Activated naive CD8-positive, alpha-beta T cell treated with anti-CD3 and anti-CD28 coated beads, Interleukin-2, amount 10 ng/mL, durations not matched to agents 7 days and 5 days (primary cell): ENCODE results near the gene HOXD12. TPM values are rescaled to one million over a fixed set of nuclear protein-coding genes. Genes with fewer than 3 reads are reported as not detected.

Experiments
- ATAC-seq: fragments of 150-1000 bp; cut with Tn5 transposase; one replicate; pipeline ENCODE4 v1.10.0; 2021; ENCODE audit warnings: low read depth, moderate library complexity
- POLR2A ChIA-PET: fragments of 350-600 bp; sonication (Branson Sonifier 250); formaldehyde crosslinking; loops from one replicate; lab custom pipeline; 2021; ENCODE audit warnings: antibody characterized with exemption; lab: Charles Lee
- DNase-seq: peaks from one replicate; pipeline ENCODE4 v3.0.0; 2021
- H3K27ac Mint-ChIP-seq: one replicate; pipeline ENCODE4 v1.8.0; 2022; ENCODE audit warnings: mild to moderate bottlenecking, mixed read lengths
- H3K27me3 Mint-ChIP-seq: one replicate; pipeline ENCODE4 v1.8.0; 2022; ENCODE audit warnings: mild to moderate bottlenecking, moderate library complexity, mixed read lengths
- H3K36me3 Mint-ChIP-seq: one replicate; pipeline ENCODE4 v1.8.0; 2021; ENCODE audit warnings: mild to moderate bottlenecking, mixed read lengths
- H3K4me1 Mint-ChIP-seq: one replicate; pipeline ENCODE4 v1.8.0; 2021; ENCODE audit warnings: mixed read lengths
- H3K4me3 Mint-ChIP-seq: one replicate; pipeline ENCODE4 v1.8.0; 2022; ENCODE audit warnings: mild to moderate bottlenecking, moderate library complexity, mixed read lengths
- H3K9me3 Mint-ChIP-seq: one replicate; pipeline ENCODE4 v1.8.0; 2021; ENCODE audit warnings: mixed read lengths
- total RNA-seq, 2 experiments: library from RNA; stranded (reverse); gene quantifications; one replicate each; pipeline ENCODE4 v1.2.3, GENCODE V29; 2021

HOXD12 gene
- total RNA-seq, 2 experiments from 2014 or later: not detected

GRCh38 chr2:176101842-176102241 lies 2.2 kb downstream of the HOXD12 start:
- Mint-ChIP-seq H3K9me3 (no peaks in the 10 kb centered on the region), H3K4me1 (peaks cover 16% of the 10 kb centered on the region), H3K27me3 (peaks cover 94% of the 10 kb centered on the region), H3K4me3 (no peak overlapping the region), H3K27ac (no peak overlapping the region), H3K36me3 (no peaks in the 10 kb centered on the region)
- DNase-seq (no peak), ATAC-seq (no peak)
- POLR2A ChIA-PET: no interaction called here

DNA sequence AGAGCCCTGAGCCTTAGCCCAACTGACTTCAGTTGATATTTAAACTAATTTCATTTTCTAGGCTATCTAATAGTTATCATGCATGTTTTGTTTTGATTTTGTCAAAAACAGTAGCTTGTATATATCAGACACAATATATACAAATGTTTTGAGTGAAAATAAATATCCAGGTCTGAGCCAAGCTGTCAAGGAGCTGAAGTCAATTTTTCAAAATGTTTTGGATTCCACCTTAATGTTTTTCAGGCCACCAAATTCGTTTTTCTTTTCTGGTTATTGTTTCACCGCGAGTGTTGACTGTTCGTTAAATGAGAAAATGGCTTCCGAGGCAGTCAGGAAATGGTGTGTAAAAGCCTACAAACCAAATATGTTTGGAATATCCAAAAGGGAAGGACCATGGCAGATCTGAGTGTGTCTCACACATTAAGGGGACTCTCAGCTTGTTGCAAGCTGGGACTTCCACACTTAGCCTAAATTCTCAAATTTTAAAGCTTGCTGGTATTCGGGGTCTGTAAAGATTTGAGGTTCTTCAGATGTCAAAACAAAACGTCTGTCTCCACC lies 2.8 kb downstream of the HOXD12 start:
- POLR2A ChIA-PET: no interaction called here
- no peaks in the 10 kb centered on the region for H3K36me3 Mint-ChIP-seq
- H3K4me1 Mint-ChIP-seq: peaks cover 13% of the 10 kb centered on the region
- H3K27ac Mint-ChIP-seq: no peak overlapping the region
- H3K9me3 Mint-ChIP-seq: no peaks in the 10 kb centered on the region
- H3K27me3 Mint-ChIP-seq: peaks cover 92% of the 10 kb centered on the region
- H3K4me3 Mint-ChIP-seq: no peak overlapping the region
- ATAC-seq (no peak), DNase-seq (no peak)

- H3K4me3 Mint-ChIP-seq: no peak overlapping the region
- no peak overlapping the region for H3K27ac Mint-ChIP-seq
- DNase-seq (no peak), ATAC-seq (no peak)
- H3K27me3 Mint-ChIP-seq: peaks cover 84% of the 10 kb centered on the region
- H3K4me1 Mint-ChIP-seq: peaks cover 7% of the 10 kb centered on the region
- no peaks in the 10 kb centered on the region for H3K36me3 Mint-ChIP-seq
- no peaks in the 10 kb centered on the region for H3K9me3 Mint-ChIP-seq
- POLR2A ChIA-PET: no interaction called here
These were observed 3.6 kb downstream of the HOXD12 start for GRCh38 chr2:176103194-176103593.

DNA sequence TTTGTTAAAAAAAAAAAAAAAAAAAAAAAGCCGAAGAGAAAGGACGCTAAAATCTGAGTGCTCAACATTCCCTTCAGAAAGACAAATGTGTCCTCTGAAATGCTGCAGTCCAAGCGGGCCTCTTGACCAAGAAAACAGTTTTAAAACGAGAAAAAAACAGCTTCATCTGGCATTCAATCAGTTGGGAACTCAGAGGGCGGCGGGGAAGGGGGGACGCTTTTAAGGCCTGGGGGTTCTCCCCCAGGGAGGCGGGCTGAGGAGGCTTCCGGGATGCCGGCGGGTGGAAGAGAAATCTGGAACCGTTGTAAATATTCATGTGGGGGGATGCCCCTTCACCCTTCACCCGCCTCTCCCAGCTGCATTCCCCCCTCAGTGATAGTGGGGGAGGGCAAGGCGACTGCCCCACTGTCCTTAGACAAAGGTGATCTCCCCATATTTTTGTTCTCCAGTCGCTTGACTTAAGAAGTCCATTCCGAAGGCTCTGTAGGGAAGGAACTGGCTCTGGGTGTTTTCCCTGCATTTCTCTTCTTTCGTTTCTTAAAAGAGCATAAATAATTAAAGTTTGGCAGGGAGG lies 4.2 kb downstream of the HOXD12 start:
- POLR2A ChIA-PET: no interaction called here
- H3K4me3 Mint-ChIP-seq: peak overlapping the region; percentile 25
- no peaks in the 10 kb centered on the region for H3K36me3 Mint-ChIP-seq
- no peaks in the 10 kb centered on the region for H3K9me3 Mint-ChIP-seq
- DNase-seq (no peak), ATAC-seq (no peak)
- H3K4me1 Mint-ChIP-seq: peaks cover 8% of the 10 kb centered on the region
- H3K27me3 Mint-ChIP-seq: peaks cover 79% of the 10 kb centered on the region
- H3K27ac Mint-ChIP-seq: no peak overlapping the region

GRCh38 chr2:176104316-176105077 lies 4.9 kb downstream of the HOXD12 start:
- peak overlapping the region; percentile 75 for H3K27ac Mint-ChIP-seq
- ATAC-seq (no peak), DNase-seq (no peak)
- peaks cover 2% of the 10 kb centered on the region for H3K36me3 Mint-ChIP-seq
- POLR2A ChIA-PET: no interaction called here
- H3K4me1 Mint-ChIP-seq: peaks cover 9% of the 10 kb centered on the region
- peaks cover 2% of the 10 kb centered on the region for H3K9me3 Mint-ChIP-seq
- peaks cover 79% of the 10 kb centered on the region for H3K27me3 Mint-ChIP-seq
- peak overlapping the region; percentile 25 for H3K4me3 Mint-ChIP-seq

GRCh38 chr2:176105078-176105729 lies 5.6 kb downstream of the HOXD12 start:
- H3K27ac Mint-ChIP-seq: peak overlapping the region; percentile 75
- H3K4me1 Mint-ChIP-seq: peaks cover 9% of the 10 kb centered on the region
- POLR2A ChIA-PET: interaction anchor here (0.6 kb wide), 1 partner anchor 26 kb away, joined by 4 read pairs; no protein-coding TSS in a partner anchor
- DNase-seq (no peak), ATAC-seq (no peak)
- no peak overlapping the region for H3K4me3 Mint-ChIP-seq
- H3K9me3 Mint-ChIP-seq: peaks cover 2% of the 10 kb centered on the region
- H3K36me3 Mint-ChIP-seq: peaks cover 2% of the 10 kb centered on the region
- H3K27me3 Mint-ChIP-seq: peaks cover 82% of the 10 kb centered on the region

DNA sequence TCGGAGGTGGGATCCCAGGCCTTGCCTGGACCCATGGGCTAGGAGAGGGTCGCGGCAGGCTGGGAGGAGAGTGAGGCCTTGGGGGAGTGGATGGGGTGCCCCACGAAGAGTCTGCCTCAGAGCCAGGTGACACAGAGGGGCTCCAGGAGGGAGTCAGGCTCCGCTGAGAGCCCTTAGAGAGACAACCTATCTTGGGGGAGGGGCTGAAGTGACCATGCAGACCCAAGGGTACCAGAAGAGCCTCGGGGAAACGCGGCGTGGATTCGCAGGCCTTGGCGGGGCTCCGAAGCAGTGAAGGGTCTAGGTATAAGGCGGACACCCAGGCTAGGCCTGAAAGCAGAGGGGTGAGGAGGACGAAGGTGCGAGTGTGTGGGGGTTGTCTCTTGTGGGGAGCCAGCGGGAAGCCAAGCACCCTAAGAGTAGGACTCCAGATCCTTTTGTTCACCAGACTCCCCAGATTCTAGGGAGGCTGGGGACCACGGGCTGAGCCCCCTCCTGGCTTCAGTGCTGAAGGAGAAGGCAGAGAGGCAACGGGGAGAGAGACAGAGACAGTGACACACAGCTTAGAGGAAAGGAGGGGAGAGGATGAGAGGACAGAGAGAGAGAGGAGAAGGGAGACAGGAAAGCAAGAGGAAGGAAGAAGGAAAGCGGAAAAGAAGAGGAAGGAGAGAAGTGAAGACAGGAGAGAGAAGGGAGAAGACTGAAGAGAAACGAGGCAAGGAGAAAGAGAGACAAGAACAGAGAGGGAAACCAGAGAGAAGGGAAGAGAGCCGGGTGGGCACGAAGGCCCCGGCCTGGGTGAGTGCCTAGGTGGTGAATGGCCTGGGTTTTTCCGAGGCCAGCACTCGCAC lies 6.4 kb downstream of the HOXD12 start:
- ATAC-seq (no peak), DNase-seq (no peak)
- H3K4me1 Mint-ChIP-seq: peaks cover 9% of the 10 kb centered on the region
- H3K4me3 Mint-ChIP-seq: peak overlapping the region; percentile 3
- peaks cover 2% of the 10 kb centered on the region for H3K9me3 Mint-ChIP-seq
- H3K27me3 Mint-ChIP-seq: peaks cover 82% of the 10 kb centered on the region
- H3K36me3 Mint-ChIP-seq: peaks cover 2% of the 10 kb centered on the region
- peak overlapping the region; percentile 77 for H3K27ac Mint-ChIP-seq
- POLR2A ChIA-PET: interaction anchor here (0.6 kb wide), 1 partner anchor 25 kb away, joined by 4 read pairs; no protein-coding TSS in a partner anchor

DNA sequence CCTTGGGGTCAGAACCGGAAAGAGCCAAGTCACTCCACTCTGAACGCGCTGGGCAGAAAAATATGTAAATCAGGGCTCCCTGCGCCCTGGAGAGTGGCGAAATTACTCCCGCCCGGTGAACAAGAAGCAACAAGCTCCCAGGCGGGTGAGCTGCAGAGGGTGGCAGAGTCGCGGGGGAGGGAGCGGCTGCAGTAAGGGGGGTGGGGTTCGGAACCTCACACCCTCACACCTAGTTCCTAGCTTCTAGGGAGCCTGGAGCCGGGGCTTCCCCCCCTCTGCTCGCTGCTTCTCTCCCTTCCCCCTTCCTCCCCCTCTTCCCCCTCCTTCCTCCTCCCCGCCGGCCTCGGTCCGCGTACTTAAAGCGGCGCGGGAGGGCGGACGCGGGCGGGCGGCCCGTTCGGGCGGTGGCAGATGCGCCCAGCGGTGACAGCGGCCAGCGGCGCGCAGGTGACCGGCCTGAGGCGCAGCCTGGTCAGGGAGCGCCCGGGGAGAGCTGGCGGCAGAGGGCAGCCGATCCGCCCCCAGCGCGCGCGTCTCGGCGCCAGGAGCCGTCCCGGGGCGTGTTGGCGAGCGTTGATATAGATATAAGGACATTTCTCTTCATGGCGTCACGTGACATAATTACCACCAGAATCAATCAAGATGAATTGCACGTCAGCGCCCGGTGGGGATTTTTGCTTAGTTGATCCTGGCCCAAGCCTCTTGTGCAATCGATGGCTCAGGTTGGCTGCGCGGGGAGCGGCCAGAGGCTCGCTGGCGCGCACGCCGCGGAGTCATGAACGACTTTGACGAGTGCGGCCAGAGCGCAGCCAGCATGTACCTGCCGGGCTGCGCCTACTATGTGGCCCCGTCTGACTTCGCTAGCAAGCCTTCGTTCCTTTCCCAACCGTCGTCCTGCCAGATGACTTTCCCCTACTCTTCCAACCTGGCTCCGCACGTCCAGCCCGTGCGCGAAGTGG lies 7.3 kb downstream of the HOXD12 start, which contains the start of gene HOXD11:
Gene HOXD11 (plus strand): TSS at position 700 of the 959 bp plus-strand sequence. CDS start 76 bp downstream, at position 776.
- peaks cover 2% of the 10 kb centered on the region for H3K36me3 Mint-ChIP-seq
- peak within 1 kb of the TSS; percentile 77 for H3K27ac Mint-ChIP-seq

DNA sequence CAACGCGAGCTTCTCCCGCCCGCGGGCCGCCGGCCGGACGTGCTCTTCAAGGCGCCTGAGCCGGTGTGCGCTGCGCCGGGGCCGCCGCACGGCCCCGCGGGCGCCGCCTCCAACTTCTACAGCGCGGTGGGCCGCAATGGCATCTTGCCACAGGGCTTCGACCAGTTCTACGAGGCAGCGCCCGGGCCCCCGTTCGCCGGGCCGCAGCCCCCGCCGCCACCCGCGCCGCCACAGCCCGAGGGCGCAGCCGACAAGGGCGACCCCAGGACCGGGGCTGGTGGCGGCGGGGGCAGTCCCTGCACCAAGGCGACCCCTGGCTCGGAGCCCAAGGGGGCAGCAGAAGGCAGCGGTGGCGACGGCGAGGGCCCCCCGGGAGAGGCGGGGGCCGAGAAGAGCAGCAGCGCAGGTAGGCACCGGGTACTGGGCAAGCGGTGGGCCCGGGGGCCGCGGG lies 8.2 kb downstream of the HOXD12 start:
- H3K4me1 Mint-ChIP-seq: peaks cover 9% of the 10 kb centered on the region
- ATAC-seq (no peak), DNase-seq (no peak)
- POLR2A ChIA-PET: no interaction called here
- peaks cover 2% of the 10 kb centered on the region for H3K9me3 Mint-ChIP-seq
- no peak overlapping the region for H3K4me3 Mint-ChIP-seq
- H3K27ac Mint-ChIP-seq: no peak overlapping the region
- peaks cover 2% of the 10 kb centered on the region for H3K36me3 Mint-ChIP-seq
- peaks cover 81% of the 10 kb centered on the region for H3K27me3 Mint-ChIP-seq

More for the DNA sequence above, 7.3 kb downstream of the HOXD12 start, which contains the start of gene HOXD11:
- POLR2A ChIA-PET: no interaction called here
- no peak for ATAC-seq
- Mint-ChIP-seq H3K4me1 (peaks cover 9% of the 10 kb centered on the region), H3K9me3 (peaks cover 2% of the 10 kb centered on the region), H3K27me3 (peaks cover 82% of the 10 kb centered on the region), H3K4me3 (peak within 1 kb of the TSS; percentile 3)
- no peak for DNase-seq

- Mint-ChIP-seq H3K9me3 (peaks cover 8% of the 10 kb centered on the region), H3K4me3 (no peak overlapping the region), H3K27ac (no peak overlapping the region), H3K4me1 (peaks cover 9% of the 10 kb centered on the region), H3K36me3 (peaks cover 2% of the 10 kb centered on the region), H3K27me3 (peaks cover 81% of the 10 kb centered on the region)
- ATAC-seq (no peak), DNase-seq (peak; percentile 24)
- POLR2A ChIA-PET: no interaction called here
These were observed 9.8 kb downstream of the HOXD12 start for GRCh38 chr2:176109192-176109901.

- peaks cover 8% of the 10 kb centered on the region for H3K4me1 Mint-ChIP-seq
- no peak for ATAC-seq
- no peak overlapping the region for H3K27ac Mint-ChIP-seq
- POLR2A ChIA-PET: no interaction called here
- H3K9me3 Mint-ChIP-seq: peaks cover 8% of the 10 kb centered on the region
- H3K4me3 Mint-ChIP-seq: no peak overlapping the region
- peaks cover 2% of the 10 kb centered on the region for H3K36me3 Mint-ChIP-seq
- peaks cover 81% of the 10 kb centered on the region for H3K27me3 Mint-ChIP-seq
- no peak for DNase-seq
These were observed 10.4 kb downstream of the HOXD12 start for GRCh38 chr2:176109946-176110345.
